ENCODE data around the gene FADS2. TPM values are rescaled to one million over a fixed set of nuclear protein-coding genes. Genes with fewer than 3 reads are reported as not detected.

The FADS2 gene
- total and polyA plus RNA-seq, 9 of the 15 experiments (the other 6 are each of a cell fraction or from before 2014, with no cell fraction given) = 2.9 to 42.8 (median 16.2) TPM

DNA sequence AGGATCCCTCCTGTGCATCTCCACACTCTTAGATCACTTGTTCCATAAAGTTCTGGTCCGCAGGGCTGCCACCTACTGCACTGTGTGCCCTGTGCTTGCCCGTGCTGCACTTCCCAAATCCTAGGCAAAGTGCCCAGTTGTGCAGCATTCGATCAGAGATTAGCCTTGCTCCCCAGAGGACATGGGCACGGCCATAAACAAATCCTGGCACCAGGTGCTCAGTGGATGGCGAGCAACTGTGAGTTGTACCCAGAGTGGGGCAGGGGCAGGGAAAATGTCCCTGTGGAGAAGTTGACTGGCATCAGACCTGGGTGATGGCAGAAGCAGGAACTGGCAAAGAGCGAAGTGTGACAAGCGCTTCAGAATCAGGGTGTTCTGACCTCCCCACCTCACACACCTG is 4.7 kb downstream of the FADS2 start:
- TF ChIP-seq HDAC8 (tag; IDR thresholded peaks at IDR 0.05) (0 out of 2 replicates have a peak, but pooled peaks have one; percentile 33), ZNF23 (CRISPR knock-in tag; IDR thresholded peaks at IDR 0.05) (no peak)
- DNase-seq (ENCODE audit: extremely low read depth in 1 of 4, low spot score in 3 of 4) (no peak), FAIRE-seq (no peak), ATAC-seq (no peak)
- intact Hi-C loops (cut with micrococcal nuclease) (no loop called here), in situ Hi-C loops (cut with MboI) (no loop called here)
- Histone ChIP-seq H4K20me1 (replicated peaks; ENCODE audit: control insufficient read depth, insufficient read depth, low read length) (no peaks in the 10 kb centered on the region), H3K27ac (ENCODE audit: extremely low read depth, low read depth, low read length) (no peak overlapping the region), H3K9ac (ENCODE audit: insufficient read depth in 1 of 2, low read depth in 2 of 2, low read length in 2 of 2) (peak overlapping the region in 1 of 2 experiments; percentile 93; a peak in 2 of 4 replicates), H3K9me1 (ENCODE audit: control insufficient read depth, insufficient read depth, low read length) (peaks cover 12% of the 10 kb centered on the region), H3K4me3 (no peak overlapping the region), H3K36me3 (ENCODE audit: control insufficient read depth, insufficient read depth, low read length) (no peaks in the 10 kb centered on the region), H3K4me1 (replicated peaks in 1 of 2; ENCODE audit: control insufficient read depth in 2 of 2, insufficient read depth in 2 of 2, low read length in 2 of 2) (peaks cover 45 to 61% of the 10 kb centered on the region in 2 experiments), H2AFZ (ENCODE audit: low read depth, low read length) (no peak overlapping the region), H3K4me2 (ENCODE audit: insufficient read depth, low read length) (no peak overlapping the region), H3K79me2 (ENCODE audit: control insufficient read depth, insufficient read depth, low read length) (peaks cover 36% of the 10 kb centered on the region; the same call in 2 of the 3 replicates), H3K27me3 (ENCODE audit: control insufficient read depth in 2 of 2, insufficient read depth in 2 of 2, low read length in 2 of 2) (no peaks in the 10 kb centered on the region), H3K9me3 (replicated peaks; ENCODE audit: control insufficient read depth, insufficient read depth, low read depth, low read length) (no peaks in the 10 kb centered on the region)
- POLR2A ChIA-PET = interaction anchor here (0.6 to 2.3 kb wide), 3 partner anchors 8 to 14 kb away, joined by 3 to 8 read pairs (median 7); no protein-coding TSS in a partner anchor
- BruUV-seq (replicated peaks) = no TSS peak
- CTCF ChIA-PET (ENCODE audit: low intra/inter-chr PET ratio) = no interaction called here
- whole genome bisulfite sequencing (ENCODE audit: insufficient coverage, low coverage, missing lambda C conversion rate) = 91% methylated on average over 7 of the region's 7 CpGs

DNA sequence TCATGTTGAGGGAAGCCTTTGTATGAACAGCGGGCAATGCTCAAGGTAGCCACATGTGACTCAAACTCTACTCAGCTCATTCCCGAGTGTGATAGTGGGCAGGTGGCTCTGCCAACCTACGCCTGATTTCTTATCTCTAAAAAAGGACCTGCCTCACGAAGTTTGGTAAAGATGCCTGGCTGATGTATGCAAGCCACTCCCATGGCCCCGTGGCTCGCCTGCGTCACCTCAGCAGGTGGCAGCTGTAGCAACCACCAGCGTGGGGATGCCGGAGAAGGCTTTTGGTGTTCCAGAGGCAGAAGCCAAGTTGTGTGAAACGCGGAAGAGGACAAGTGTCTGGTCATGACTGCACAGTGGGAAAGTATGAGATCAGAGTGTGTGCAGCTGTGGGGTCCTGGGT is 5.4 kb downstream of the FADS2 start:
- Histone ChIP-seq H3K36me3 (ENCODE audit: control insufficient read depth, insufficient read depth, low read length) (no peaks in the 10 kb centered on the region), H3K9me3 (replicated peaks; ENCODE audit: control insufficient read depth, insufficient read depth, low read depth, low read length) (no peaks in the 10 kb centered on the region), H3K4me1 (replicated peaks in 1 of 2; ENCODE audit: control insufficient read depth in 2 of 2, insufficient read depth in 2 of 2, low read length in 2 of 2) (peaks cover 51 to 63% of the 10 kb centered on the region in 2 experiments), H3K79me2 (ENCODE audit: control insufficient read depth, insufficient read depth, low read length) (peaks cover 36% of the 10 kb centered on the region; the same call in 2 of the 3 replicates), H4K20me1 (replicated peaks; ENCODE audit: control insufficient read depth, insufficient read depth, low read length) (no peaks in the 10 kb centered on the region), H3K4me3 (no peak overlapping the region), H3K9ac (ENCODE audit: insufficient read depth in 1 of 2, low read depth in 2 of 2, low read length in 2 of 2) (peak overlapping the region; percentile 86 to 93), H3K27me3 (ENCODE audit: control insufficient read depth in 2 of 2, insufficient read depth in 2 of 2, low read length in 2 of 2) (no peaks in the 10 kb centered on the region), H3K9me1 (ENCODE audit: control insufficient read depth, insufficient read depth, low read length) (peaks cover 12% of the 10 kb centered on the region), H3K27ac (ENCODE audit: extremely low read depth, low read depth, low read length) (peak overlapping the region; percentile 100), H3K4me2 (ENCODE audit: insufficient read depth, low read length) (peak overlapping the region; percentile 73; the same call in 1 of the 2 replicates), H2AFZ (ENCODE audit: low read depth, low read length) (no peak overlapping the region)
- intact Hi-C loops (cut with micrococcal nuclease) = no loop called here
- ChIA-PET CTCF (ENCODE audit: low intra/inter-chr PET ratio) (no interaction called here), POLR2A (interaction anchor here (1.2 to 2.3 kb wide), 5 partner anchors 9 to 21 kb away, joined by 3 to 8 read pairs (median 7); no protein-coding TSS in a partner anchor)
- DNase-seq (ENCODE audit: extremely low read depth in 1 of 4, low spot score in 3 of 4) = no peak
- no peak for FAIRE-seq
- in situ Hi-C loops (cut with MboI) = no loop called here
- WGBS (ENCODE audit: insufficient coverage, low coverage, missing lambda C conversion rate) = 70% methylated on average over 11 of the region's 11 CpGs
- BruUV-seq (replicated peaks) = no TSS peak
- ATAC-seq = no peak
- TF ChIP-seq, protein P1, sequence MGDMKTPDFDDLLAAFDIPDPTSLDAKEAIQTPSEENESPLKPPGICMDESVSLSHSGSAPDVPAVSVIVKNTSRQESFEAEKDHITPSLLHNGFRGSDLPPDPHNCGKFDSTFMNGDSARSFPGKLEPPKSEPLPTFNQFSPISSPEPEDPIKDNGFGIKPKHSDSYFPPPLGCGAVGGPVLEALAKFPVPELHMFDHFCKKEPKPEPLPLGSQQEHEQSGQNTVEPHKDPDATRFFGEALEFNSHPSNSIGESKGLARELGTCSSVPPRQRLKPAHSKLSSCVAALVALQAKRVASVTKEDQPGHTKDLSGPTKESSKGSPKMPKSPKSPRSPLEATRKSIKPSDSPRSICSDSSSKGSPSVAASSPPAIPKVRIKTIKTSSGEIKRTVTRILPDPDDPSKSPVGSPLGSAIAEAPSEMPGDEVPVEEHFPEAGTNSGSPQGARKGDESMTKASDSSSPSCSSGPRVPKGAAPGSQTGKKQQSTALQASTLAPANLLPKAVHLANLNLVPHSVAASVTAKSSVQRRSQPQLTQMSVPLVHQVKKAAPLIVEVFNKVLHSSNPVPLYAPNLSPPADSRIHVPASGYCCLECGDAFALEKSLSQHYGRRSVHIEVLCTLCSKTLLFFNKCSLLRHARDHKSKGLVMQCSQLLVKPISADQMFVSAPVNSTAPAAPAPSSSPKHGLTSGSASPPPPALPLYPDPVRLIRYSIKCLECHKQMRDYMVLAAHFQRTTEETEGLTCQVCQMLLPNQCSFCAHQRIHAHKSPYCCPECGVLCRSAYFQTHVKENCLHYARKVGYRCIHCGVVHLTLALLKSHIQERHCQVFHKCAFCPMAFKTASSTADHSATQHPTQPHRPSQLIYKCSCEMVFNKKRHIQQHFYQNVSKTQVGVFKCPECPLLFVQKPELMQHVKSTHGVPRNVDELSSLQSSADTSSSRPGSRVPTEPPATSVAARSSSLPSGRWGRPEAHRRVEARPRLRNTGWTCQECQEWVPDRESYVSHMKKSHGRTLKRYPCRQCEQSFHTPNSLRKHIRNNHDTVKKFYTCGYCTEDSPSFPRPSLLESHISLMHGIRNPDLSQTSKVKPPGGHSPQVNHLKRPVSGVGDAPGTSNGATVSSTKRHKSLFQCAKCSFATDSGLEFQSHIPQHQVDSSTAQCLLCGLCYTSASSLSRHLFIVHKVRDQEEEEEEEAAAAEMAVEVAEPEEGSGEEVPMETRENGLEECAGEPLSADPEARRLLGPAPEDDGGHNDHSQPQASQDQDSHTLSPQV (IDR thresholded peaks at IDR 0.05) = peak; percentile 14
- TF ChIP-seq, protein P2, sequence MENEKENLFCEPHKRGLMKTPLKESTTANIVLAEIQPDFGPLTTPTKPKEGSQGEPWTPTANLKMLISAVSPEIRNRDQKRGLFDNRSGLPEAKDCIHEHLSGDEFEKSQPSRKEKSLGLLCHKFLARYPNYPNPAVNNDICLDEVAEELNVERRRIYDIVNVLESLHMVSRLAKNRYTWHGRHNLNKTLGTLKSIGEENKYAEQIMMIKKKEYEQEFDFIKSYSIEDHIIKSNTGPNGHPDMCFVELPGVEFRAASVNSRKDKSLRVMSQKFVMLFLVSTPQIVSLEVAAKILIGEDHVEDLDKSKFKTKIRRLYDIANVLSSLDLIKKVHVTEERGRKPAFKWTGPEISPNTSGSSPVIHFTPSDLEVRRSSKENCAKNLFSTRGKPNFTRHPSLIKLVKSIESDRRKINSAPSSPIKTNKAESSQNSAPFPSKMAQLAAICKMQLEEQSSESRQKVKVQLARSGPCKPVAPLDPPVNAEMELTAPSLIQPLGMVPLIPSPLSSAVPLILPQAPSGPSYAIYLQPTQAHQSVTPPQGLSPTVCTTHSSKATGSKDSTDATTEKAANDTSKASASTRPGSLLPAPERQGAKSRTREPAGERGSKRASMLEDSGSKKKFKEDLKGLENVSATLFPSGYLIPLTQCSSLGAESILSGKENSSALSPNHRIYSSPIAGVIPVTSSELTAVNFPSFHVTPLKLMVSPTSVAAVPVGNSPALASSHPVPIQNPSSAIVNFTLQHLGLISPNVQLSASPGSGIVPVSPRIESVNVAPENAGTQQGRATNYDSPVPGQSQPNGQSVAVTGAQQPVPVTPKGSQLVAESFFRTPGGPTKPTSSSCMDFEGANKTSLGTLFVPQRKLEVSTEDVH (IDR thresholded peaks at IDR 0.05; ENCODE audit: low read depth, partially characterized antibody) = no peak
- TF ChIP-seq ZNF197 (CRISPR knock-in tag; IDR thresholded peaks at IDR 0.05; ENCODE audit: low read depth) = 0 out of 2 replicates have a peak, but pooled peaks have one; percentile 0
- TF ChIP-seq, protein P3, sequence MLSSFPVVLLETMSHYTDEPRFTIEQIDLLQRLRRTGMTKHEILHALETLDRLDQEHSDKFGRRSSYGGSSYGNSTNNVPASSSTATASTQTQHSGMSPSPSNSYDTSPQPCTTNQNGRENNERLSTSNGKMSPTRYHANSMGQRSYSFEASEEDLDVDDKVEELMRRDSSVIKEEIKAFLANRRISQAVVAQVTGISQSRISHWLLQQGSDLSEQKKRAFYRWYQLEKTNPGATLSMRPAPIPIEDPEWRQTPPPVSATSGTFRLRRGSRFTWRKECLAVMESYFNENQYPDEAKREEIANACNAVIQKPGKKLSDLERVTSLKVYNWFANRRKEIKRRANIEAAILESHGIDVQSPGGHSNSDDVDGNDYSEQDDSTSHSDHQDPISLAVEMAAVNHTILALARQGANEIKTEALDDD (IDR thresholded peaks at IDR 0.05) = no peak
